HG03025 (cell line): ENCODE measurements around the gene SPIRE1.

Experiments used
- ATAC-seq: cut with Tn5 transposase; IDR thresholded peaks from one replicate; pipeline ENCODE4 v1.9.1; 2021; ENCODE audit warnings: mild to moderate bottlenecking, moderate library complexity; ENCODE audit not compliant: unreplicated experiment, low FRiP score

SPIRE1 gene

GRCh38 chr18:12458771-12459170 lies 199.1 kb downstream of the SPIRE1 start:
- ATAC-seq, result no peak

GRCh38 chr18:12456441-12456840 lies 201.5 kb downstream of the SPIRE1 start:
- ATAC-seq, result no peak

DNA sequence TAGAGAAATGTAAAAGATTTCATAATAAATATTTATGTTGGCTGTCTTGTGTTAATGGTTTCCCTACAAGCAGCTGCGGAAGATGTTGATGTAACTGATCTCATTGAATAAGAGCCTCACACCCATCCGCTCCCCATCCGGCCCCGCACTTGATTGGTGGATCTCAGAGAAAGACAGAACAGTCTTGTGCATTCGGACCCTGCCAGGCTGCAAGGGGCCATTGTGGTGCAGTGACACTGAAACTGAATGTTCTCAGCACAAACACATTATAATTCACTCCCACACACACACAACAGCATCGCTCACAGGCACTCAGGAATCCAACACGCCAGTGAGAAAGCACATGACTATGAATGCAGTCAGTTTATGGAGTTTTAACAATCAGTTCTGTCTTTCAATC lies 202.4 kb downstream of the SPIRE1 start:
- no peak for ATAC-seq

GRCh38 chr18:12452784-12453183 lies 205.1 kb downstream of the SPIRE1 start:
- no peak for ATAC-seq

DNA sequence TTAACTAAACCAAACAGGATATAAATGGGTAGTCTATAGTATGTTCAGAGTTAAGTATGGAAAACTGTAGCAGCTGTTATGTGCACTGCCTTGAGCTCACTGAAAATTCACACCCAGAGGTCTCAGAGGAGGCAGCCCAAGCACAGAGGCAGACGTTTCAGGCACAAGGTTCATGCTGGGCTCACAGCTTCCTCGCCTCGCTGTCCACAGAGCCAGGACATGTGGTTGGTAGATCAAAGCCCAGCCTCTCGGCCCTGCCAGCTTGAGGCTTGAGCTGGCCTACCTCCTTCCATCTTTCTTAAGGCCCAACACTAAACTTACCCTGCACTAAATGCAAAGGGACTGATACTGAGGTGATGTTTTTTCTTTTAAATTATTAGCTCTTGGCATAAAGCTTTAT lies 206.5 kb downstream of the SPIRE1 start:
- no peak for ATAC-seq

DNA sequence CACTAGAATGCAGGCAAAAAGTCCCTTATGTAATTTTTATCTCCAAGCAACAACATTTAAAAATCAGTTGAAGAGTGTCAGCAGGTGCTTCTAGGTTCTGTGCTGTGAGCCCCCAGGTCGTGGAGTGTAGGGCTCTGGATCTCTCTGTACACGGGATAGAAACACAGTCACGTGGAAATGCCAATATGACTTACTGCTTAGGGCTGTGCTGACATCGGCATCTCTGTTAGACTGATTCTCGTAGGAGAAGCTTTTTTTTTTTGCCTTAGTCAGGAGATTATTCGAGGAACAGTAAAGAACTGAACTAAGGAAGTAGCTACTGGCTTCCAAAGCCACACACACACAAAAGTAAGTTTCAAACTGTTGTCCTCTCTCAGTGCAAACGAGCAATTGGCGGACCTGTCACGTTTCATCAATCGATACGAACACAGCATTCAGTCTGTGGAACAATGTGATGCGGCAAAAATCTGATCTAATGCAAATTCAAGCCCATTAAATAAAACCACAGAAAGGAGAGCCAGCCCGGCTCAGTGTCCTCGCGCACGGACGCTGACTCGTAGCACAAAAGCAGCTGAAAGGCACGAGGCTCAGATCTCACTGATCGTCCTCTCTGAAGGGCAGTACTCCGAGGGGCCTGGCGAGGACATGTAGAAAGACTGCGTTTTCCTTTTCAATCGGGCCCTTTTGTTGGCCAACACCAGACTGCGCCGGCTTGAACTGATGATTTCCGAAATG lies 208.7 kb downstream of the SPIRE1 start:
- no peak for ATAC-seq

DNA sequence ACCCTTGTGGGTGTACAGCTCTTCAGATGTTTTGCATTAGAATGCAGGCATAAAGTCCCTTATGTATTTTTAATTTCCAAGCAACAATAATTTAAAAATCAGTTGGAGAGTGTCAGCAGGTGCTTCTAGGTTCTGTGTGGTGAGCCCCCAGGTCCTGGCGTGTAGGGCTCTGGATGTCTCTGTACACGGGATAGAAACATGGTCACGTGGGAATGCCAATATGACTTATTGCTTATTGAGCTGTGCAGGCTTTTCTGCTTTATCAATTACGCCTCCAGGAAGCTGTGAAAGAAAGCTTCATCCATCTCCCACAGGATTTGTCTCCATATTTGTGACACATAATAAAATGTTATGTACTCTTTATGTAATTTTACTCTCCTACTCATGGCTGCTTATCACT lies 212.4 kb downstream of the SPIRE1 start:
- ATAC-seq, result no peak

- ATAC-seq, result no peak
Observed at GRCh38 chr18:12443551-12443950, 214.4 kb downstream of the SPIRE1 start.

DNA sequence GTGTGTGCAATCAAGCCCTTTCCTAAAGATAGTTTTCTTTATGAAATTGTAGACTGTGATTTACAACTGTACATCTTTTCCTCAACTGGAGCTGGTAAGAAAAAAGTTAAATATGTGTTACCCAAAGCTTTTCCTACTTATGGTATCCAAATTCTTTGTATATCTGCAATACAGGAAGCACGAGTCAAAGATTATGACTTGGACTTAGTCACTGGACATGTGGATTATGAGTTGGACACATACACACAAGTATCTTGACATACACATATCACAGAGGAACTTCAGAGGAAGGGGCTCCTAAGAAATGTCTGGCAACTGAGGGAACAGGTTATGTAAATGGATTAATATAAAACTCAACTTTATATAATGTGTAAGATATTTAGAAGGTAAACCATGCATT lies 215.0 kb downstream of the SPIRE1 start:
- no peak for ATAC-seq

DNA sequence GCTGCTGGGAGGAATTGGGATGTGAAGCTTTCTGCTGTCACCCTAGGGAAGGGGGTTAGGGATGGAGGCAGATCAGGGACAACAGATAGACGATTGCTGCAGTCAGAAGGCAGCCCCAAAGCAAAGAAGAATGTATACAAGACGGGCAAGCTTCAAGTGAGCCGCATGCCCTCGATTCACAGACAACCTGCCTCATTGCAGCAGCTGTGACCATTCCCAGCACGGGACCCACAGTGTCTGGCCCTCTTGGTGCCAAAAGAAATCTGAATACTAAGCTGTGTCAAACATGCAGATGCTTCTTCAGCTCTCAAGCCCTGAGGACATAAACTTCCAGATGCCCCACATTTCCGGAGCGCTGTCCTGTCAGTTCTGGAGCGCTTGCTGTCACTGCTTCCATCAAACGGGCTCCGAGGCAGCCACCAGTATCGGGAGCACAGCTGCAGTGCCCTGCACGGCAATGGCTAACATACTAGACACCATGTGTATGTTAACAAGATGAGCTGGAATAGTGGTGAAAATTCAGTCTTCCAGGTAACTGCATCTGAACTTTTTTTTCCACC lies 216.4 kb downstream of the SPIRE1 start:
- ATAC-seq, result no peak

GRCh38 chr18:12438257-12438656 lies 219.7 kb downstream of the SPIRE1 start:
- ATAC-seq, result no peak

DNA sequence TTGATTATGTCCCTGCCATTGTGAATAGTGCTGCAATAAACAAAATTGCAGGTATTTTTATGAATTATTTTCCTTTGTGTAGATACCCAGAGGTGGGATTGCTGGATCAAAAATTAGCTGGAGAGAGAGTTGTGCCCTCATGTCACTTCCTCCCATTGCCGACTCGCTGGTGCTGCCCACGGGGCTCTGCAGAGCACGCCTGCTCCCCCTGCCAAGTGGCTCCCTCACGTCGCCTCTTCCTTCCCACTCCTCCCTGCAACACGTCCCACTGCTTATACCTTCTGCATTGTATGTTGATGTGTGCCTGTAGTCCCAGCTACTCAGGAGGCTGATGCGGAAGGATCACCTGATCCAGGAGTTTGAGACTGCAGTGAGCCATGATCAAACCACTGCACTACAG lies 222.0 kb downstream of the SPIRE1 start:
- ATAC-seq, result no peak

GRCh38 chr18:12434541-12434929 lies 223.4 kb downstream of the SPIRE1 start:
- no peak for ATAC-seq

DNA sequence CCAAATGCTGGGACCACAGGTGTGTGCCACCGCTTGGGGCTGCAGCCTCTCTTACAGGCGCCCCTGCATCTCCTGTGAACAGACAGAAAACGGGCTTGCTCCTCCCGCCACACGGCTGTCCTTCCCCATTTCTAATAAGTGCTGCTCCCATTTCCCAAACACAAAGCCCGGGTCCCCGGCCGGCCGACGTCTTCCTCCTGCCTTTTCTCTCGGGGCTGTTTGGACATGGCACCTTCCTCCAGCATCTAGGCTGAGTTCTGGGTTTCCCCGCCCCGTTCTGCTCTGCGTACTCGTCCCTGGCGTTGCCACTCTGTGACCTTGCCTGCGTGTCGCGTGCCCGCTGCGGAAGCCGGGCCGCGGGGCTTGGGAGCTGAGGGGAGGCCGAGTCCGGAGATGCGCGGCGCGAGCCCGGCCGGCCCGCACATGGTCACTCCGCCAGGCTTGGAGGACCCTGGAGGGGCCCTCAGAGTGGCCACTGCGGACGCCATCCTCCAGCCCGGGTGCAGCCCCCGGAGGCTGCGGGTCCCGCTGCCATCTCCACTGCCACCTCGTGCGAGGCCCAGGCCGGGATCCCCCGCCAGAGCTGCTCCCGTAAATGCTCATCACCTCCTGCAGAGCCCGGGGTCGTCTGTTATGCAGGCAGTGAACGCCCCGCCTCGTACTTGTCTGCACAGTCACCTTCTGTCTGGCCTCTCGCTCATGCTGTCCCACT lies 223.9 kb downstream of the SPIRE1 start:
- ATAC-seq, result no peak

DNA sequence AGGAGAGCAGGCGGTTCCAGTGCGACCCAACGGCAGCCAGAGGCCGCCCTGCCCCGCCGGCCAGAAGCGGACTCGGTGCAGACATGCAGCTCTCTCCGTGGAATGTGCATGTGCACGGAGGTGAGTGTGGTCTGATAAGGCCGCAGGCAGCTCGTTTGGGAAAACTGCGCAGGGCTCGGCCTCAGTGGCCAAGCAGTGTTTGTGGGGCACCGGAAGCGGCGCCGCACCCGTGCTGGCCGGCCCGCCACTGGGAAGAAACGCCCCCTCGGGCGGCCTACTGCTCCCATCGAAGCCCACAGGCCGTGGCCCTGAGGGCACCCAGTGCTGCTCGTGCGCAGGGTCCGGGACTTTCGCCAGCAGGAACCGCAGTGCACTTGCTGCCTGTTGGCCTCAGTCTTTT lies 225.0 kb downstream of the SPIRE1 start:
- ATAC-seq, result no peak

DNA sequence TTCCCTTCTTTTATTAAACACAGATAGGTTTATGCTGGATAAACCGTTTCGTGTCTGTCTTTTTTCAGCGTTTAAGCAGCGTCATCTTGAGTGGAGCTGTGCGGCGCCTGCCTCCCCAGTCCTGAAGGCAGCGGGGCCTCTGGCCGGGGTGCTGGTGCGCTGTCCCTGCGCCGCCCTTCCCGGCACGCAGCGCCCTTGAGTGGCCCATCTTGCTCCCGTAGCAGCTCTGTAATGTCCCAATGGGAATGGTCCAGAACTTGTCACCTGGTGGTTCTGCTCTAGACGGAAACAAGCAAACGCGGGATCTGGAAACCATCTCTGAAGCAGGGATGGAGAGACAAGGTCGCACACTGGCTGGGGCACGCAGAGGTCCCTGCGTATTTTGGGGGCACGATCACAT lies 225.7 kb downstream of the SPIRE1 start:
- ATAC-seq, result no peak

DNA sequence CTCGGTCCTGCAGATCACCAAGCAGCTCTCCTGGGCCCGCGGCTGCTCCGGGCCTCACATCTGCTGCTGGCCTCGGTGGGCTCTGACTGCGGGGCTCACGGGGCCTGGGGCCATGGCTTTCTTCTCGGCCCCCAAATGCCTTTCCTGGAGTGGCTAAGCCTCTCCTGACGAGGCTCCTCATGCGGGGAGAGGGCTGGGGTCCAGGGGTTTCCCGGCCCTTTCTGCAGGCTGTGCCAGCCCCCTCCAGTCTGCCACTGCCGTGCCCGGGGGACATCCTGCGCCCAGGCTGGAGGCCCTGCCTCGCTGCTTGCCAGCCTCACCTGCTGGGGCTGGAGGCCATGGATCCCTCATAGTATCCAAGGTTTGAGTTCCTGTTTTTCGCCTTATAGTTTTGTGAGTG lies 226.3 kb downstream of the SPIRE1 start:
- no peak for ATAC-seq

GRCh38 chr18:12430137-12430990 lies 227.5 kb downstream of the SPIRE1 start:
- ATAC-seq, result no peak

- ATAC-seq, result no peak
Observed at GRCh38 chr18:12429556-12429955, 228.4 kb downstream of the SPIRE1 start.

DNA sequence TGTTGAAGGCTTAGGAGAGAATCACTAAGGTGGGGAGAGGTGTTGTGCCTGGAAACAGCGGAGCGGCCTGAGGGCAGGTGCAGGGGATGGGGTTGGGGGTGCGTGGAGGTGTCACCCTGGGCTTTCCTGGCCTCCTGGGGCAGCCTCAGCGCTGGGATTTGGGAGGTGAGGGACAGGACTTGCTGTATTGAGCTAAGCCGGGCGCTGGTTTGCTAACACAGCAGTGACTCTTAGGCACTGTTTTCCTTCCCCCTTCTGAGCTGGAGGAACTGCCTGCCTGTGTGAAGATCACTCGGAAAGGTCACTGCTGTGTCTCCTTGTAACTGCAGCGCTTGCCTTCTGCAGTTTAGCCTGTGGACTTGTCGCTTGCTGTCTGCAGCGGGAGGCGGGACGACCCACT lies 229.0 kb downstream of the SPIRE1 start:
- ATAC-seq, result no peak

DNA sequence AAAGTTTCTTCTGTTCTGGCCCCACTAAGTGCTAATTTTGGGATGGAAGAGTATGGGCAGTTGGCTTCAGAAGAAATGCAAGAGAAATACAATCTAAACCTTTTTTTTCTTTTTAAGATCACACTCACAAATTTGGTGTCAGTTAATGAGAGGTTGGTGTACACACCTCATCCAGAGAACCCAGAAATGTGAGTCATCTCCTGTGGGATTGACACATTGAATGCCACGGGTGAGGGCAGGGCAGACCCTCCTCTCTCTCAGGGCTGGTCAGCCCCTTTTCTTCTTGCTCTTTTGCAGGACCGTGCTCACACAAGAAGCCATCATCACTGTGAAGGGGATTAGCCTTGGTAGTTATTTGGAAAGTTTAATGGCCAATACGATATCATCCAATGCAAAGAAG lies 231.0 kb downstream of the SPIRE1 start:
- no peak for ATAC-seq
